Skeletal muscle satellite cell (primary cell): ENCODE data around the gene FARS2.
A peak's percentile ranks its signal among the peaks of the same experiment; 100 is the strongest.

Experiments
- H3K27me3 ChIP-seq: 2 replicates; pipeline ENCODE4 v1.7.0; 2013; ENCODE audit warnings: low read length; ENCODE audit not compliant: control insufficient read depth, insufficient read depth
- H3K36me3 ChIP-seq: 2 replicates; pipeline ENCODE4 v1.7.0; 2013; ENCODE audit warnings: mild to moderate bottlenecking, control low read depth, low read length; ENCODE audit not compliant: insufficient read depth
- H3K4me1 ChIP-seq: 2 replicates; pipeline ENCODE4 v1.7.0; 2013; ENCODE audit warnings: low read length; ENCODE audit not compliant: control insufficient read depth, insufficient read depth
- H3K4me2 ChIP-seq: 2 replicates; pipeline ENCODE4 v1.7.0; 2013; ENCODE audit warnings: mild to moderate bottlenecking, low read length
- H3K4me3 ChIP-seq: 2 replicates; pipeline ENCODE4 v1.7.0; 2013; ENCODE audit warnings: low read length
- H3K9ac ChIP-seq: 2 replicates; pipeline ENCODE4 v1.7.0; 2013; ENCODE audit warnings: mild to moderate bottlenecking, low read depth, low read length, moderate library complexity
- H3K9me3 ChIP-seq: replicated peaks from 2 replicates; pipeline ENCODE4 v1.7.0; 2013; ENCODE audit warnings: mild to moderate bottlenecking, control low read depth, low read length

FARS2 gene

DNA sequence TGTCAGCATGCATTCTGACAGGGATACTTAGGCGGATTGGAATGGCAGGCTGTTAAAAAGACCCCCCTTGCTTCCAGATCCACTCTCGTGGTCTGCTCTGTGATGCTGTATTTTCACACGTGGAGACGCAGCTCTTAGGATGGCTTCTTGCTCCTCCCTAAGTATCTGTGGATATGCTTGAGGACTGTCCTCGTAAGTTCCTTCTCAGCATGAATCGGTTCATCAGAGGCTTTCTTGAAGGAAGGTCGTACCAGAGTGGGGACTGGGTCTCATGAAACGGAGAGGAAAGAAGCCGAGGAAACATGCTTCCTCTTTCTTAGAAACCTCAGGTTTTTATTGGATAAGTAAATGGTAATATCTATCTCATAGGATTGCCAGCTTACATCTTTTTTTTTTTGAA, 220.4 kb downstream of the FARS2 start:
- Histone ChIP-seq H3K27me3 (no peaks in the 10 kb centered on the region), H3K4me1 (no peaks in the 10 kb centered on the region), H3K9me3 (no peaks in the 10 kb centered on the region), H3K36me3 (no peaks in the 10 kb centered on the region), H3K9ac (no peak overlapping the region), H3K4me3 (no peak overlapping the region), H3K4me2 (no peak overlapping the region)

GRCh38 chr6:5482619-5483018, 221.3 kb downstream of the FARS2 start:
- Histone ChIP-seq H3K4me1 (no peaks in the 10 kb centered on the region), H3K9ac (no peak overlapping the region), H3K4me2 (no peak overlapping the region), H3K9me3 (no peaks in the 10 kb centered on the region), H3K36me3 (no peaks in the 10 kb centered on the region), H3K4me3 (no peak overlapping the region), H3K27me3 (no peaks in the 10 kb centered on the region)

DNA sequence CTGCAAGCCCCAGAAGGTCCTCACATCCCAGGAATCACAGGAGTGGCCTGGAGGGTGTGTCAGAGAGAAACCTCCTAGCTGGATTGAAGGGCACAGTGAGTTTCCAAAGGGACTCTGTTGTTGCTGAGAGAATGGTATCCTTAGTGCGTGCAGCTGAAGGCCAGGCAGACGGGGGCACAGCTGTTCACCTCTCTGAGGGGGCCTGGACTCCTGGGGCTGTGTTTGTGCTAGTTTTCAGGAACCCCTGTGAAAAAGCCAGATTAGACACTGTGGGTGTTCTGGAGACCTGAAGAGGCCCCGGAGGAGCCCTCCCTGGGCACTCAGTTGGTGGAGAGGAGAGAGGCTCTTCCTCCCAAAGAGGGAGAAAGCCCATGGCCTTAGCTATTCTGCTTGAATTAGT, 223.4 kb downstream of the FARS2 start:
- Histone ChIP-seq H3K9me3 (no peaks in the 10 kb centered on the region), H3K36me3 (no peaks in the 10 kb centered on the region), H3K27me3 (no peaks in the 10 kb centered on the region), H3K4me1 (no peaks in the 10 kb centered on the region), H3K4me2 (no peak overlapping the region), H3K4me3 (no peak overlapping the region), H3K9ac (no peak overlapping the region)

GRCh38 chr6:5486214-5486613, 224.9 kb downstream of the FARS2 start:
- Histone ChIP-seq H3K4me1 (no peaks in the 10 kb centered on the region), H3K4me2 (no peak overlapping the region), H3K27me3 (no peaks in the 10 kb centered on the region), H3K4me3 (no peak overlapping the region), H3K9me3 (no peaks in the 10 kb centered on the region), H3K9ac (no peak overlapping the region), H3K36me3 (no peaks in the 10 kb centered on the region)

DNA sequence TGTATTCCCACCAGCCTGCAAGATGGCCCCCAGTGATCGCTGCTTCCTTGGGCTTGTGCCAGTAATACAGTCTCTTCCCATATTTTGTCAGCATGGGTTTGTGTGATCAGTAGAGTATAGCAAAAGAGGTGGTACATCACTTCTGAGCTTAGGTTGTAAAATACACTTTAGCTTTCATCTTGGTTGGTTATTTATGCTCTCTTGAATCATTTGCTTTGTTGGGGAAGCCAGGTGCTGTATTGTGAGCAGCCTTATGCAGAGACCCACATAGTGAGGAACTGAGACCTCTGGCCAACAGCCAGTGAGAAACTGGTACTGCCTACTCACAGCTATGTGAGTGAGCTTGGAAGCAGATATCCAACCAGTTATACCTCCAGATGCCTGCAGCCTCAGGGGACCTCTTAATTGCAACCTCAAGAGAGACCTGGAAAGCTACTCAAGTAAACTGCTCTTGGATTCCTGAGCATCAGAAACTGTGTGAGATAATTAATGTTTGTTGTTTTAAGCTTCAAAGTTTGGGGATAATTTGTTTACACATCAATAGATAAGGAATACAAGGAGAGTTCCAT, 229.3 kb downstream of the FARS2 start:
- Histone ChIP-seq H3K4me3 (no peak overlapping the region), H3K4me2 (no peak overlapping the region), H3K4me1 (peaks cover 3% of the 10 kb centered on the region), H3K9ac (no peak overlapping the region), H3K9me3 (no peaks in the 10 kb centered on the region), H3K27me3 (no peaks in the 10 kb centered on the region), H3K36me3 (no peaks in the 10 kb centered on the region)

DNA sequence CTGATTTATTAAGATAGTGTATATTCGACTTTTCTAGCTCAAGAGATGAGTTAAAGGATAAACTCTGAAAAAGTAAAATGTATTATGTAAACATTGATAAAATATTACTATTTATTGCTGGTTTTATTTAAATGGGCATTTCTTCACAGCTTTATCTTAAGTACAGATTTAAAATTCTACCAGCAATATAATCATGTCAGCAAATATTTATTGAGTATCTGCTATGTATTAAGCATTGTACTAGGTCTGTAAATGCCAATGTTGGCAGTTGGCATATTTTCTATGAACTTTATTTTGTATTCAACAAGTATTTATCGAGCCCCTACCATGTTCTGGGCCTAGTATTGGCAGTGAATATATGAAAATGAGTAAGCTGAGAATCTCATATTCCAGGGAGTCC, 231.0 kb downstream of the FARS2 start:
- Histone ChIP-seq H3K4me1 (peaks cover 5% of the 10 kb centered on the region), H3K9ac (no peak overlapping the region), H3K4me2 (no peak overlapping the region), H3K9me3 (no peaks in the 10 kb centered on the region), H3K27me3 (no peaks in the 10 kb centered on the region), H3K4me3 (no peak overlapping the region), H3K36me3 (no peaks in the 10 kb centered on the region)

GRCh38 chr6:5493806-5494205, 232.5 kb downstream of the FARS2 start:
- H3K9ac ChIP-seq: no peak overlapping the region
- no peak overlapping the region for H3K4me2 ChIP-seq
- H3K9me3 ChIP-seq: no peaks in the 10 kb centered on the region
- no peaks in the 10 kb centered on the region for H3K27me3 ChIP-seq
- H3K4me1 ChIP-seq: peaks cover 16% of the 10 kb centered on the region
- no peak overlapping the region for H3K4me3 ChIP-seq
- H3K36me3 ChIP-seq: no peaks in the 10 kb centered on the region

- Histone ChIP-seq H3K4me1 (peaks cover 39% of the 10 kb centered on the region), H3K9ac (peak overlapping the region; percentile 83), H3K36me3 (no peaks in the 10 kb centered on the region), H3K9me3 (no peaks in the 10 kb centered on the region), H3K4me3 (peak overlapping the region; percentile 29), H3K4me2 (peak overlapping the region; percentile 79), H3K27me3 (no peaks in the 10 kb centered on the region)
Measured at GRCh38 chr6:5497896-5498578, 236.7 kb downstream of the FARS2 start.

GRCh38 chr6:5498579-5498899, 237.2 kb downstream of the FARS2 start:
- Histone ChIP-seq H3K4me2 (peak overlapping the region; percentile 79), H3K27me3 (no peaks in the 10 kb centered on the region), H3K36me3 (no peaks in the 10 kb centered on the region), H3K4me3 (peak overlapping the region; percentile 29), H3K4me1 (peaks cover 39% of the 10 kb centered on the region), H3K9ac (peak overlapping the region; percentile 83), H3K9me3 (no peaks in the 10 kb centered on the region)

- H3K27me3 ChIP-seq: no peaks in the 10 kb centered on the region
- peak overlapping the region; percentile 44 for H3K9ac ChIP-seq
- peaks cover 37% of the 10 kb centered on the region for H3K4me1 ChIP-seq
- no peaks in the 10 kb centered on the region for H3K36me3 ChIP-seq
- no peaks in the 10 kb centered on the region for H3K9me3 ChIP-seq
- H3K4me2 ChIP-seq: peak overlapping the region; percentile 68
- peak overlapping the region; percentile 36 for H3K4me3 ChIP-seq
Measured at GRCh38 chr6:5499644-5500306, 238.5 kb downstream of the FARS2 start.

GRCh38 chr6:5501837-5502236, 240.5 kb downstream of the FARS2 start:
- Histone ChIP-seq H3K9me3 (no peaks in the 10 kb centered on the region), H3K9ac (no peak overlapping the region), H3K4me1 (peaks cover 36% of the 10 kb centered on the region), H3K4me3 (no peak overlapping the region), H3K27me3 (no peaks in the 10 kb centered on the region), H3K4me2 (no peak overlapping the region), H3K36me3 (no peaks in the 10 kb centered on the region)

GRCh38 chr6:5504078-5504477, 242.8 kb downstream of the FARS2 start:
- no peaks in the 10 kb centered on the region for H3K9me3 ChIP-seq
- no peaks in the 10 kb centered on the region for H3K36me3 ChIP-seq
- H3K4me2 ChIP-seq: no peak overlapping the region
- no peaks in the 10 kb centered on the region for H3K27me3 ChIP-seq
- H3K9ac ChIP-seq: no peak overlapping the region
- H3K4me1 ChIP-seq: peaks cover 20% of the 10 kb centered on the region
- H3K4me3 ChIP-seq: no peak overlapping the region
